D341Med (cell line): ENCODE measurements around the gene MTA3.
"Not testable (repeated sequence)": the region's sequence is repeated elsewhere in the genome, so short reads cannot be mapped to it uniquely, and the experiment has no call there.

Experiments used
- DNase-seq: peaks from one replicate; pipeline ENCODE4 v3.0.0; 2012; ENCODE audit warnings: low spot score

The MTA3 gene

GRCh38 chr2:42567806-42568400 lies 529 bp upstream of the MTA3 start:
- DNase-seq, result peak; percentile 48

DNA sequence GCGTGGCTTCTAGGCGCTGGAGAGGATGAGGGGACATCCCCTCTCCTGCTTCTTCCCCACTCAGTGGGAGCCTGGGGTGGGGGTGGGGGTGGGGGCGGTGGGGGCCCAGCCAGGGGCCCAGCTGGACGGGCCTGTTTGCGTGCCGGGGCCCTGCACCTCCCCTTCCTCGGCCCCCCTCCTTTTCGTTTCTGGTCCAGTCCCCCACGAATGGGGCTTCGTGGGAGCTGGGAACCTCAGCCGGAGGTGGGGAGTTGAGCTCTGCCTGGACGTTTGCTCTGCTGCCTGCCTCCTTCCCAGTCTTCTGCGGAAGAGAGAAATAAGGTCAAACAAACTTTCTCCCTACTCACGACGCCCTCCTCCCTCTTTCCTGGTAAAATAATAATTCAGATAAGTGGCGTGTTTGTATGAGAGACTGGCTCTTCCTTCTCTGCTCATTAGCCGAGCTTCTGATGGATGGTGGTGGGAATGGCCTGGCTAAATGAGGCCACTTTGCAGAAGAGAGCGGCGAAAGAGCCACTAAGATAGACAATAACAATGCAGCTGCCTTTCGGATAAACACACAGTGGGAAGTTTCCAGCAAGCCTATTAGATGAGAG lies 782 bp downstream of the MTA3 start:
- peak; percentile 58 for DNase-seq

GRCh38 chr2:42569883-42570282 lies 1.5 kb downstream of the MTA3 start:
- DNase-seq, result no peak

- DNase-seq, result no peak
These were observed 4.1 kb downstream of the MTA3 start for GRCh38 chr2:42572297-42573081.

DNA sequence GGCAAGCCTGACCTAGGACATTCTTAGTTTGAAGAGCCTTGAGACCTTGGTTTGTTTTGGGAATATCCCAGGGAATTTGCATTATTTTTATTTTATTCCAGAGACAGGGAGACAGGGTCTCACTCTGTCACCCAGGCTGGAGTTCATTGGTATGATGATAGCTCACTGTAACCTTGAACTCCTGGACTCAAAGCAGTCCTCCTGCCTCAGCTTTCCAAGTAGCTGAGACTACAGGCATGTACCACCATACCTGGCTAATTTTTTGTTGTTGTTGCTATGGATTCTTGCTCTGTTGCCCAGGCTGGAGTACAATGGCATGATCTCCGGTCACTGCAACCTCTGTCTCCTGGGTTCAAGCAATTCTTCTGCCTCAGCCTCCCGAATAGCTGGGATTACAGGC lies 4.8 kb downstream of the MTA3 start:
- no peak for DNase-seq

- DNase-seq, result no peak
These were observed 7.1 kb downstream of the MTA3 start for GRCh38 chr2:42575458-42576064.

GRCh38 chr2:42578621-42579020 lies 10.2 kb downstream of the MTA3 start:
- DNase-seq, result no peak

DNA sequence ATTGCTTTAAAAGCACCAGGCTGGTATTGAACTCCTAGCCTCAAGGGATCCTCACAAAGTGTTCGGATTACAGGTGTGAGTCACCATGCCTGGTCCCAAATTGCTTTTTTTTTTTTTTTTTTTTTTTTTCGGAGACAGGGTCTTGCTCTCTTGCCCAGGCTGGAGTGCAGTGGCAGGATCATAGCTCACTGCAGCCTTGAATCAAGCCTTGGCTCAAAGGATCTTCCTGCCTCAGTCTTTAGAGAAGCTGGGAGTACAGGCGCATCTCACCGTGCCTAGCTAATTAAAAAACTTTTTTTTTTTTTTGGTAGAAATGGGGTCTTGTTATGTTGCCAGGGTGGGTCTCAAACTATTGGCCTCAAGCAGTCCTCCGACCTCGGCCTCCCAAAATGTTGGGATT lies 12.8 kb downstream of the MTA3 start:
- no peak for DNase-seq

- not testable (repeated sequence) for DNase-seq
These were observed 16.2 kb downstream of the MTA3 start for GRCh38 chr2:42584628-42585027.

DNA sequence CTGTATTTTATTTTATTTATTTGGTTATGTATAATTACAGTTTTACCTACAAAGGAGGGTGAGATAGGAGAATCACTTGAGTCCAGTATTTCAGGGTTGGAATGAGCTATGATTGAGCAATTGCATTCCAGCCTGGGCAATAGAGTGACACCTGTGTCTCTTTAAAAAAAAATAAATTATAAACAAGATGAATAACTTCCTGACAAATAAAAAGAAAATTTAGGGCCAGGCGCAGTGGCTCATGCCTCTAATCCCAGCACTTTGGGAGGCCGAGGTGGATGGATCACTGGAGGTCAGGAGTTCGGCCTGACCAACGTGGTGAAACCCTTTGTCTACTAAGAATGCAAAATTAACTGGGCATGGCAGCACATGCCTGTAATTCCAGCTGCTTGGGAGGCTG lies 17.3 kb downstream of the MTA3 start:
- no peak for DNase-seq

DNA sequence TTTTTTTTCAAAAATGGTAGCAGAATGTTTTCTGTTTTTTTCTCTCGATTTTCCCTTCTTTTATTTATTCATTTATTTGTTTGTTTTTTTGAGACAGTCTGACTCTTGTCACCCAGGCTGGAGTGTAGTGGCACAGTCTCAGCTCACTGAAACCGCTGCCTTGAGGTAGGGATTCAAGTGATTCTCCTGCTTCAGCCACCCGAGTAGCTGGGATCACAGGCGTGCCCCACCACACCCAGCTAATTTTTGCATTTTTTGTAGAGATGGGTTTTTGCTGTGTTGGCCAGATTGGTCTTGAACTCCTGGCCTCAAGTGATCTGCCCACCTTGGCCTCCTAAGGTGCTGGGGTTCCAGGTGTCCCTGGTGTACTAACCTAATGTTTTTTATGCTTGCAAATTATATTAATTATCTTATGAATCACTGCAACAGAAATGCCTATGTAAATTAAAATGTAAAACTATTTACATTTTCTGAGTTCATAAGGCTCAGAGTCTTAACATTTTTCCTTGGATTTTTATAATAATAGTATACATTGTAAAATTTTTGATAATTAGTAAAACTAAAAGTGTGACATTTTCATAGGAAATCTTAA lies 19.2 kb downstream of the MTA3 start:
- no peak for DNase-seq

DNA sequence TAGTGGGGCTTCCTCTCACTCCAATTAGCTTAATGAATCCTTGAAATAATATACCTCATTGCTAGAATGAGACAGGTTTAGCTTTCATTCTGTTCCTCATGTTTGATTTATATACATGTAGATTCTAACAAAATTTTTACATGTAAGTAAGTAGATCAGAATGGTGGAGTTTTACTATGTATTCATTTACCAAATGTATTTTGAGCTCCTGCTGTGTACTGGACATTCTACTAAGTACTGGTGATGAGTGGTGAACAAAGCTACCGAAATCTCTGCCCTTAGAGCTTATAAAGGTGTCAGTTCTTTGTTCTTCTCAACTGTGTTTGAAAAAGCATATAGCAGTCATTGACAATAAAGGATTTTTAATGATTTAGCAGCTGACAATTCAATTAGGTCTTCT lies 19.7 kb downstream of the MTA3 start:
- DNase-seq, result no peak

GRCh38 chr2:42590176-42590575 lies 21.7 kb downstream of the MTA3 start:
- no peak for DNase-seq

- DNase-seq, result no peak
These were observed 24.9 kb downstream of the MTA3 start for GRCh38 chr2:42593282-42593681.

- DNase-seq, result no peak
These were observed 30.2 kb downstream of the MTA3 start for GRCh38 chr2:42598656-42599055.

- no peak for DNase-seq
These were observed 32.6 kb downstream of the MTA3 start for GRCh38 chr2:42601076-42601475.

DNA sequence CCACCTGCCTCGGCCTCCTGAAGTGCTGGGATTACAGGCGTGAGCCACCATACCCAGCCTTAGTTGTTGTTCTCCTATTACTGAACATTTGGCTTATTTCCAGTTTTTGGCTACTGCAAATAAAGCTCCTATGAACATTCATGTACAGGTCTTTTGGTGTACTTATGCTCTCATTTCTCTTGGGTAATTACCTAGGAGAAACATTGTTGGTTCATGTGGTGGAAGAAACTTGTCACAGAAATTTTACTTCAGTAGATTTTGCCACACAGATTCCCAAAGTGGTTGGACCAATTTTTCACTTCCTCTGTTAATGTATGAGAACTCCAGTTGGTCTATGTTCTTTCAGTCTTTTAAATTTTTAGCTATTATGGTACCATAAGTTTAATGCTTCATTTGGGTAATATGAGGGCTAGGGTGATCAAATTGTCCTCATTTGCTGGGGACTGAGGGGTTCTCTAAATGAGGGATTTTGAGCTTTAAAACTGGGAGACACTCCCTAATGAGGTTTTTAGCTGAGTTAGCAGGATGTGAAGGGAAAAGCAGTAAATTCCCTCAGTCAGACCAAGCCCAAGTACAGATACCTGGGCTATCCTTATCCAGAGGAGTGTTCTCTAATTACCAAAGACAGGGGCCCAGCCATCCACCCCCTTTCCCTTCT lies 33.9 kb downstream of the MTA3 start:
- no peak for DNase-seq

GRCh38 chr2:42602876-42603219 lies 34.4 kb downstream of the MTA3 start:
- DNase-seq, result no peak

GRCh38 chr2:42604341-42604867 lies 36.0 kb downstream of the MTA3 start:
- DNase-seq, result not testable (repeated sequence)

GRCh38 chr2:42606166-42606565 lies 37.7 kb downstream of the MTA3 start:
- DNase-seq, result not testable (repeated sequence)

DNA sequence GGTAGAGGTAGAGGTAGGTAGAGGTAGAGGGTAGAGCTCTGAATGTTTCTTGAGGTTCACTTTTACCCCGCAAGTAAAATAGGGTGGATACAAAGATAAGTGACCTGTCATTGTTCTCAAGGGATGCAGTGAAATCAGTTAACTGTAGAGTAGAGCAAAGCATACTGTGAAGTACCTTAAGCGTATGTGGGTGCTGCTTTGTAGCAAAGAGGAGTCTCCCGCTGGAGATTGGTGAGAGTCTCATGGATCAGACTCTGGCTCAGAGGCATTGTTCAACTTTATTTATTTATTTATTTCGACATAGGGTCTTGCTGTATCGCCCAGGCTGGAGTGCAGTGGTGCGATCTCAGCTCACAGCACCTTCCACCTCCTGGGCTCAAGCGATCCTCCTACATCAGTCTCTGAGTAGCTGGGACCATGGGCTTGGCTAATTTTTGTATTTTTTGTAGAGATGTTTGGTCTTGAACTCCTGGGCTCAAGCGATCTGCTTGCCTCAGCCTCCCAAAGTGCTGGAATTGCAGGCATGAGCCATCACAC lies 38.7 kb downstream of the MTA3 start:
- no peak for DNase-seq
